ENCODE data around the gene IRF2BPL.

The IRF2BPL gene

GRCh38 chr14:77053046-77053841, 24.7 kb upstream of the IRF2BPL start:
- no peak for DNase-seq

GRCh38 chr14:77052281-77053044, 24.0 kb upstream of the IRF2BPL start:
- no peak for DNase-seq

GRCh38 chr14:77051116-77051515, 22.6 kb upstream of the IRF2BPL start:
- no peak for DNase-seq

GRCh38 chr14:77046721-77047120, 18.2 kb upstream of the IRF2BPL start:
- DNase-seq = no peak

GRCh38 chr14:77045238-77046162, 17.0 kb upstream of the IRF2BPL start:
- peak; percentile 70 for DNase-seq

- no peak for DNase-seq
Measured at GRCh38 chr14:77044783-77045237, 16.3 kb upstream of the IRF2BPL start.

- peak; percentile 59 for DNase-seq
Measured at GRCh38 chr14:77043984-77044485, 15.5 kb upstream of the IRF2BPL start.

- DNase-seq = peak; percentile 65
Measured at GRCh38 chr14:77043177-77043983, 14.9 kb upstream of the IRF2BPL start.

- peak; percentile 91 for DNase-seq
Measured at GRCh38 chr14:77041881-77042545, 13.5 kb upstream of the IRF2BPL start.

GRCh38 chr14:77040741-77041653, 12.5 kb upstream of the IRF2BPL start:
- peak; percentile 98 for DNase-seq

- DNase-seq = peak; percentile 100
Measured at GRCh38 chr14:77040059-77040740, 11.7 kb upstream of the IRF2BPL start.

GRCh38 chr14:77039285-77040058, 11.0 kb upstream of the IRF2BPL start:
- DNase-seq = peak; percentile 94

- peak; percentile 83 for DNase-seq
Measured at GRCh38 chr14:77037938-77038568, 9.5 kb upstream of the IRF2BPL start.

- peak; percentile 89 for DNase-seq
Measured at GRCh38 chr14:77037215-77037937, 8.9 kb upstream of the IRF2BPL start.

GRCh38 chr14:77036484-77037214, 8.1 kb upstream of the IRF2BPL start:
- DNase-seq = peak; percentile 88

- no peak for DNase-seq
Measured at GRCh38 chr14:77035267-77035666, 6.8 kb upstream of the IRF2BPL start.

All from DMS79 treated with DMSO at 0.1 percent for 48 hours (cell line).